DOHH2 (cell line): ENCODE data around the gene ADGRG2.

ENCODE experiments used
- CTCF ChIP-seq: fragments of 200-600 bp; sonication (generic); IDR thresholded peaks from one replicate; pipeline ENCODE4 v1.5.1; 2014; ENCODE audit warnings: antibody characterized with exemption, mild to moderate bottlenecking, low read depth, low read length; ENCODE audit not compliant: poor library complexity, severe bottlenecking
- EZH2phosphoT487 ChIP-seq: fragments of 200-600 bp; sonication (generic); IDR thresholded peaks from 2 replicates; pipeline ENCODE4 v1.6.1; 2017; ENCODE audit warnings: borderline replicate concordance, mild to moderate bottlenecking, antibody characterized with exemption, low read length, moderate library complexity, mixed read lengths

DNA sequence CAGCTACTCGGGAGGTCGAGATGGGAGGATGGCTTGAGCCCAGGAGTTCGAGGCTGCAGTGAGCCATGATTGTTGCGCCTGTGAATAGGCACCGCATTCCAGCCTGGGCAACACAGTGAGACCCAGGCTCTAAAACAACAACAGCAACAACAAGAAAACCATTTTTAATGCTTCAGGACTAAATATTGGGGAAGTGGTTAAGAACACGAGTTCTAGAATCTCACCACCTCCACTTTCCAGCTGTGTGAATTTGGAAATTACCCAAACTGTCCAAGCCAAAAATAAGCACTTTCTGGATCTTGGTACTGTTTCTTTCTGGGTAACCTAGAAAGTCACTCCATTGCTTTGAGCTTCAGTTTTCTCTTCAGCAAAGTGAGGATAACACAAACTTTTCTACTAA, 63.2 kb downstream of the ADGRG2 start:
- no peak for TF ChIP-seq CTCF
- TF ChIP-seq EZH2phosphoT487, result no peak
